ENCODE results near the gene PRR19.

PRR19 gene

DNA sequence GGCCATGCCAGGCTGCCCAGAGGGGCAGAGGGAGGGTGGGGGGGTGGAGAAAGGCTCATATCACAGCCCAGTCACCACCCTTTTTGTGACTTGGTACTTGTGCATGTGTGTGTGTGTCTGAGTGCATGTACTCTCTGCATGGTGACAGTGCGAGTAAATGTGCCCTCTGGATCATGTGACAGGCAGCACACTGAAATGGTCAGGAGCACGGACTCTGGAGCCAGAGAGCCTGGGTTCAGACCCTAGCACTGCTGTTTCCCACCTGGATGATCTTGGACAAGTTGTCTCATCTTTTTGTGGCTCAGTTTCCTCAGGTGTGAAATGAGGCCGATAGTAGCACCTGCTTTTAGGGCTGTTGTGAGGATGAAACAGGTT is 30.9 kb upstream of the PRR19 start:
- DNase-seq: no peak

- DNase-seq: no peak
Observed at GRCh38 chr19:42271861-42272534, 29.9 kb upstream of the PRR19 start.

DNA sequence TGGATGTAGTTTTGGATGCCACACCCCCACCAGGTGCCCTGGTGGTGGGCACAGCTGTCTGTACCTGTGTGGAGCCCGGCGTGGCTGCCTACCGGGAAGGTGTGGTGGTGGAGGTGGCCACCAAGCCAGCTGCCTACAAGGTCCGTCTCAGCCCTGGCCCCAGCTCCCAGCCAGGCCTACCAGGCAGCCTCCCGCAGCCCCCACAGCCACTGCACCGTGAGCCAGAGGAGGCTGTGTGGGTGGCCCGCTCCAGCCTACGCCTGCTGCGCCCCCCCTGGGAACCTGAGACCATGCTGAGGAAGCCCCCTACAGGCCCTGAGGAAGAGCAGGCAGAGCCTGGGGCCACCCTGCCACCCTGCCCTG is 29.4 kb upstream of the PRR19 start:
- no peak for DNase-seq

GRCh38 chr19:42272989-42273406 is 28.9 kb upstream of the PRR19 start:
- DNase-seq: no peak

GRCh38 chr19:42273407-42274064 is 28.4 kb upstream of the PRR19 start:
- no peak for DNase-seq

DNA sequence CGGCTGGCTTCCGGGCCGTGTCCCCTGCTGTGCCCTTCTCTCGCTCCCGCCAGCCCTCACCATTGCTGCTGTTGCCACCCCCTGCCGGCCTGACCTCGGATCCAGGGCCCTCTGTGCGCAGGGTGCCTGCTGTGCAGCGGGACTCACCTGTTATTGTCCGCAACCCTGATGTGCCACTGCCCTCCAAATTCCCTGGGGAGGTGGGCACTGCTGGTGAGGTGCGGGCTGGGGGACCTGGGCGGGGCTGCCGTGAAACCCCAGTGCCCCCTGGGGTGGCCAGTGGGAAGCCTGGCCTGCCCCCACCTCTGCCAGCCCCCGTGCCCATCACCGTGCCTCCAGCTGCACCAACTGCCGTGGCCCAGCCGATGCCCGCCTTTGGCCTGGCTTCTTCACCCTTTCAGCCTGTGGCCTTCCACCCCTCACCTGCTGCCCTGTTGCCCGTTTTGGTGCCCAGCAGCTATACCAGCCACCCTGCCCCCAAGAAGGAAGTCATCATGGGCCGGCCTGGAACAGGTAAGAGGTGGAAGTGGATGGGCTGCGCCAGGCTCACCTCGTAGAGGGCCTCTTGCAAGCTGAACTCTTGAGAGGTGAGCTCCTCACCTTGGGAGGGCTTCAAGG is 27.8 kb upstream of the PRR19 start:
- no peak for DNase-seq

DNA sequence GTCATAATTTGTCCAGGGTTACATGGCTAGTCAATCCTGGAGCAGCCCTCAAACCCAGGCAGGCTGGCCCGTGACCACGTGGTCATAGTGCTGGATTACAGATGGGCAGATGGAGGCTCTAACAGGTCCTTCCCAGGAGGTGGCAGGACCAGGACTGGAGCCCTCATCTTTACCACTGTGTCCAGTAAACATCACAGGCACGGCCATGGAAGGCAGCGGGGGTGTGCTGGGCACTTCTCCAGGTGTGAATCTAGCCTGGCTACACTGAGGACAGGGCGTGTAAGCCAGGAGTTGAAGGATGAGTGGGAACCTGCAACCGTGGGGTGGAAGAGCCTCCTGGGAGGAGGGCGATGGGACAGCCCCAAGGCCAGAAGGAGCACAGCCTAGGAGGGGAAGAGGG is 26.8 kb upstream of the PRR19 start:
- DNase-seq: no peak

- no peak for DNase-seq
Observed at GRCh38 chr19:42275517-42275916, 26.4 kb upstream of the PRR19 start.

- no peak for DNase-seq
Observed at GRCh38 chr19:42276284-42276683, 25.6 kb upstream of the PRR19 start.

- no peak for DNase-seq
Observed at GRCh38 chr19:42276821-42277220, 25.1 kb upstream of the PRR19 start.

DNA sequence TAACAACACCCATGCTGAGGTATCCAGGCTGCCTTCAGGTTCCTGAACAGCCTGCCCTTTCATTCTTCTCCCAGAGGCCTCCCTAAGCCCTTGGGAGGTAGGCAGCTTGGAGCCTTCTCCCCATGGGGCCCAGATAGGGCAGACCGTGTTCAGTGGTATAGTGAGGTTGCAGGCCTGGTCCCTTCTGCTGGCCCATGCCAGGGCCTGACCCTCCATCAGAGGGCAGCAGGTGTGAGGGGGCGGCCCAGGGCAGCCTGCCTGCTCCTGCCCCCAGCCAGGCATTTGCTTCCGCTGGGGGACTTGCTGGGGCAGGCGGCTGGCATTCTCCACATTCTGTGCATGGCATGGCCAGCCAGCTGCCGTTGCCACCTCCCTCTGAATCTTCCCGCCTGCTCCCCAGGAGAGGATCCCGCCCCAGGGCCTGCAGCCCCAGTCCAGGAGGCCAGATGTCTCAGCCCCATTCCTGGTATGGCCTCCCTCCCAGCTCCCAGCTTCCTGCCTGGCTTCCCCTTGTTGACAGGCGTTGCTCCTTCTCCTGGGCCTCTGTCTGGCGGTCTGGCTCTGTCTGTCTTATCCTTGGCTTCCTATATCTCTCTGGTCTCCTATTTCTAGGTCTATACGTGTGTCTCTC is 24.0 kb upstream of the PRR19 start:
- DNase-seq: no peak

GRCh38 chr19:42278452-42279154 is 23.3 kb upstream of the PRR19 start:
- no peak for DNase-seq

DNA sequence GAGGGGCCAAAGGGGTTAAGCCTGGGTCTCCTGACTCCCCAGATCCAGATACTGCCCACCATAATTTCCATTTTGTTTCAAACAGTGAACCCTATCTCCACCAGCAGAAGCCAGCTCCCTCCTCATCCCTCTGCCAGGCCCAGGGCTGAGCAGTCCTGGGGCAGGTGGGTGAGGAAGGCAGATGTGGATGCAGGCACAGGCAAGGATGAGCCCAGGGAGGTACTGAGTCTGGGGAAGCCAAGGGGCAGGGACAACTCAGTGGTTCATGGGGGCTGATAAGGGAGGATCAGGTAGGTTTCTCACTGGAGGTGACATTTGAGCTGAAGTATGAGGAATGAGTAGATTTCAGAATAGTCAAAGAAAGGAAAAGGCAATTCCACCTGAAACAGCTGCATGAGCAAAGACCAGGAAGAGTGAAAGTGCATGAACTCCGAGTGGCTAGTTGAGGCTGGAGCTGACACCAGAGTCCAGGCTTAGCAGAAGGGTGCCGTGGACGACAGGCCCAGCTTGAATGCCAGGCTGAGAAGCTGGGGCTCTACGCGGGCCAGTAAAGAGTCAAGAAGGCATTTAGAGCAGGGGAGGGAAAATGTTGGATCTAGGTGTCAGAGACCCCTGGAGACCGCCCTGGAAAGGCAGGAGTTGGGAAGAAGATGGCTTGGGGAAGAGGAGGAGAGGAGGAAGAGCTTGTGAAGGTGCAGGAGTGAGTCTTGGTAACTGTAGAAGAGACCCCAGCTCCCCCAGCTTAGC is 22.6 kb upstream of the PRR19 start:
- DNase-seq: no peak

DNA sequence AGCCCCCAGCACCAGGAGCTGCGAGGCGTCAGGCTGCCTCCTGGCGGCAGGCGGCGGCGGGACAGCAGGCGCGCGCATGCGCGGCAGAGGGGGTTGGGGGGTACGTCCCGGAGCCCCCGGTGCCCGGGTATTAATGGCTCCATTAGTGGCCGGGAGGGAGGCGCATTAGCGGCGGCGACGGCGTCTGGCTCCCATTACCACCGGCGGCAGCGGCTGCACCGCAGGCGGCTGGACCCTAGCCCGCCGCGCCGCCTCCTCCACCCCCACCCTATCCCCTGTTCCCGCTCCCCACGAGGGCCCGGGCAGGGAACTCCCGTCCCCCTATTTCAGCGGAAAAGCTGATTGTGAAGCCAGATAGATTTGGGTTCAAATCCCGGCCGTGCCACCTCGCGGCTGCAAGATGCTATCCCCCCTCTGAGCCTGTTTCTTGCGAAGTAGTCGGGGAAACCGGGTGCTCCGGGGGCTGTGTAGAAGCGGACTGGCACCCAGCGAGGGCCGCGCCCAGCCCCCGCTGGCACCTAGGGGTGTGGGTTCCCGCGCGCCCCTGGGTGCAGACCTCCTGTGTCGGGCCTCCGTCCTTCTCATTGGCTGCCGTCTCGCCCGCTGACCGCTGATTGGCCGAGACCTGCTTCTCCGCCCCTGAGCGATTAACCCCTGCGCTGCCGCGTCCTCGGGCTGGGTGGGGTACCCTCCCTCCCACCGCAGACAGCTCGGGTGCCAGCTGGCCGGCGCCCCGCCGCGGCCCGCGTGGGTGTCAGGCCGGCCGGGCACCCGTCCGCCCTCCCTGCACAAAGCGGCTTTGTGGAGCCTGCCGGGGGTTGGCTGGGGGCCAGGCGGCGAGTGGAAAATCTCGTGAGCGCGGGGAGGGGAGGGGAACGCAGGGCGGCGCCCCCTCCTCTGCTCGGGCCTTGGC is 21.8 kb upstream of the PRR19 start:
- peak; percentile 90 to 91 for DNase-seq

DNA sequence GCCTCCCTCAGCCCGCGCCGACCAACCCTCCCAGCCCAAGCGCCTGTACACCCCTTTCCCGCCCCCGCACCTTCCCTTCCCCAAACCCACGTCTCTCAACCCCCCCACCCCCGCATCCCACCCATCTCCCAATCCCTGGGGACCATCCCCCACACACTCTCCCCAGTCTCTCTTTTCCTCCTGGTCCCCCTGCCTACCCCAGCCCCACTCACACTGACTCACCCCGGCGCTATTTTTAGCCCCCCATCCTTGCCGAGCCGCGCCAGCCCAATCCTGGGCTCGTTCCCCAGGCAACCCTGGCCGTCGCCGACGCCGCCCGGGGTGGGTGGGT is 21.2 kb upstream of the PRR19 start:
- no peak for DNase-seq

DNA sequence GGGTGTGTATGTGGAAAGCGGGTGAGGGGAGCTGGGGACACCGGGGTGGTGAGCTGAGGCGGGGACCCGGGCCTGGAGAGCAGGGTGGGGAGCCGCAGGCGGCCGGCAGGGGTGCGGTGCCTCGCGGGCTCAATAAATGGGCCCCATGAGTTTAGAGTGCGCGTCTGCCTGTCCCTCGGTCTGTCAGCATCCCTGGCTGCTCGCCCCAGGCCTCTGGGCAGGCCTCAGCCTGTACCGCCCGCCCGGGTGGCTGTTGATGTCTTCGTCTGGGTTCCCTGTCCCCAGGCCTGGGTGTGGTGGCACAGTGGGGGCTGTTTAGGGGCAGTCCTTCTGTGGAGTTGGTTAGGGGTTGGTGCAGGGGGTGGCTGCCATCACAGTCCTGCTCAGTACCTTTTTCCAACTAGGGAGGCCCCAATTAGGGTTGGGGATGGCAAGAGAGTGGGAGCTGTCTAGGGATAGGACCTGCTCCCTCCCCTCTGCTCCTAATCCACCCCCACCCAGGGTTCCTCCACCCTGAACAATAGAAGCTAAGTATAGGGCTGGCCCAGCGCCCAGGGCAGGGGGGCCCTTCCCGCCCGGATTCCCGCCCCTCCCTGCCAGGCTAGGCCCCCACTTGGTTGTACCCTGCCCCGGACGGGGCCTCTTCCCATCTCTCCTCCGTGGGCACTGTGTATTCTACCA is 20.6 kb upstream of the PRR19 start:
- peak in 1 of 2 donors; percentile 43 for DNase-seq

- no peak for DNase-seq
Observed at GRCh38 chr19:42281827-42282762, 19.8 kb upstream of the PRR19 start.

DNA sequence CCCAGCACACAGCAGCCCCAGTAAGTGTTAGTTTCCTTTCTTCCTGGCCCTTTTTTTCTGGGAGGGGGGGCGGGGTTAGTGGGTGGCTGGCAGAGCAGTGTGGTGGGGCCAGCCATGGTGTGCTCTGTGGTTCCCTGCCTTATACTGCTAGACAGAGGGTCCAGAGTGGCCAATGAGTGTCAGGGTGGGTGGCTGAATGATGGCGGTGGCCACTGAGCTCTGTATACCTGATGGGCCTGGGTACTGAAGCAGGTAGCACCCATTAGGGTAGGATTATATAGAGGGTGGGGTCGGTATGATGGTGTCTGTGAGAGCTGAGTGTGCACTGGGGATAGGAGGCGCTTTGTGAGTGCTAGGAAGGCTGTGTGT is 19.1 kb upstream of the PRR19 start:
- DNase-seq: no peak

DNA sequence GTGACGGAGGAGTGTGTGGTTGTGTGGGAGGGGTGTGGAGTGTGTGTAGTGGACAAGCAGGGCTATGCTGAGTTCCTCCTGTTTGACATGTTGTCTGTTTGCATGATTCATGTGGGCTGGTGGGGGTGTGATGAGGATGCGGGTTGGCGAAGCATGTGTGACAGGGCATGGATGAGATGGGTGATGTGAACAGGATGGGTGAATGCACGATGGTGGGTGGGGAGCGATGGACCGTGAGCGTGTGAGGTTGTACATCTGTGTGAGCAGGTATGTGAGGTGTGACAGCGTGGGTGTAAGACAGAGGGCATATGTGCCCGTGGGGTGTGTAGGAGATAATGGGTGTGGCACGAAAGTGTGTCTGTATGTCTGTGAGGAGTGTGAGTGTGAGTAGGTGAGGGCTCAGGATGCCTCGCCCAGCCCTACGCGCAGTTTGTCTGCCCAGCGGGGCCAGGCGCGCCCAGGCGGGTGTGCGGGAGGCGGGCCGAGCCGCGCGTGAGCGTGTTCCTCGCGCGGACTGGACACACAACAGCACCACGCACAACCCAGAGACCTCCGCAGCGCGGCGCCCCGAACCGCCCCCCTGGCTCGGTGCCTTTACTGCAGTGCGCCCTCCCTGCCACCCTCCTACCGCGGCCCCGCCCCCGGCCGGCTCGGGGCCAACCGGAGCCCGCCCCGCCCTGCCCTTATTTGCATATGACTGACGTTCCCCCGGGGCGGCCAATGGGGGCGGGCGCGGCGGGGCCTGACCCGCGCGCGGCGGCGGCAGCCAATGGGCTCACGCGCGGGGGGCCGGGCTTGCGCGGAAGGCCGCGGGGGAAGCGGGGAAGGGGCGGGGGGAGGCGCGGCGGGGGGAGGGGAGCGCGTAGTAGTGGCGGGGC is 18.5 kb upstream of the PRR19 start:
- DNase-seq: peak; percentile 96
